ENCODE measurements around the gene HOXB4.
"Not testable (repeated sequence)": the region's sequence is repeated elsewhere in the genome, so short reads cannot be mapped to it uniquely, and the experiment has no call there.

HOXB4 gene

GRCh38 chr17:48545022-48545375 lies 33.2 kb downstream of the HOXB4 start, which contains the start of gene HOXB2:
HOXB2 (minus strand) TSS chr17:48545109; CDS start chr17:48544911, 198 bp downstream.
- no peak for DNase-seq

- peak; percentile 30 for DNase-seq
Observed at GRCh38 chr17:48544349-48545021, 33.7 kb downstream of the HOXB4 start.

- no peak for DNase-seq
Observed at GRCh38 chr17:48543854-48544348, 34.2 kb downstream of the HOXB4 start.

DNA sequence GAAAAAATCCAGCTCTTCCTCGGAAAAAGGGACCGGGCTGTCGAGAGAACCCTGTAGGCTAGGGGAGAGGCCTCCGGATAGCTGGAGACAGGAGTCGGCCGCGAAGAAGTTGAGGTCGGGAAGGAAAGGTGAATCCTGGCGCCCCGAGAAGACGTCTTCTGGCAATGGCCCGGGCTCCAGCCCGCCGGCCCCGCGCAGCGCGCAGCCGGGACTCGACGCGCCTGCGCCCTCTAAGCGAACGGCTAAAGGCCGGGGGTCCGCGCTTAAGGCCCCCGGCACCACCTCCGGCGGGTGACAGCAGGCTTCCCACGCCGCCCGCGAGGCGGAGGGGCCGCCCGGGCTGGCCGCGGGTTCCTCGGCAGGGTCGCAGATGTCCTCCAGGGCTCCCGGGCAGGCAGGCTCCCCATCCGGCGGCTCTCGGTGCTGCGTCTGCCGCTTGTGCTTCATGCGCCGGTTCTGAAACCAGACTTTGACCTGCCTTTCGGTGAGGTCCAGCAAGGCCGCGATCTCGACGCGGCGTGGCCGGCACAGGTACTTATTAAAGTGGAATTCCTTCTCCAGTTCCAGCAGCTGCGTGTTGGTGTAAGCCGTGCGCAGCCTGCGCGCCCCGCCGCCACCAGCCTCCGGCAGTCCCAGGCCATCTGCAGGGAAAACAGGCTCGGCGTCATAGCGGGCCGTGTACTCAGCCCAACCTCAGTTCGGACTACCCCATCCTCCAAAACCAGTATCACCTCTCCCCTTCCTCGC lies 34.9 kb downstream of the HOXB4 start:
- DNase-seq: peak; percentile 56

- DNase-seq: no peak
Observed at GRCh38 chr17:48542698-48543106, 35.4 kb downstream of the HOXB4 start.

DNA sequence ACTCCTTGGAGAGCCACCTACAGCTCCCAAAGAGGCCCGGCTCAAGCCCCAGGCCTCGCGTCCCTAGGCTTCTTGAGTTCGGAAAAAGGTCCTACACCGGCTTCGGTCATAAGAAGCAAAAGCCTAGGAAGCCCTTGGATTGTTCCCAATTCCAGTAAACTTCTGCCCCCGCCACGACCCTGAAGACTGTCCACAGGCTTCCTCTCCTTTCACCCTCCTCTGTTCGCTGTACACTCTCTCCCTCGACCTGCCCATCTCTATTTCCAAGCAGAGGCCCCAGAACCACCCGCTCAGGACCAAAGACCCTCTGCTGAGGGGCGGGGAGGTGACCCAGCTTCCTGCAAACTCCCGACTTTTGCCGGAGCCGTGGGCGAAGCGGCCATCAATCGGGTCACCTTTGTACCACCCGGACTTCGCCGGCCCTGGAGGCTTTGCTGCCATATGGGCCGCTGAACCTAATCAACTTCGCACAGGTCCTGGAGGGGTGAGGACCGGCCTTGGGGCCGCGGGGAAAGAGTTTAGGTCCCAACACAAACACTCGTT lies 36.0 kb downstream of the HOXB4 start:
- DNase-seq: no peak

GRCh38 chr17:48541577-48542113 lies 36.5 kb downstream of the HOXB4 start:
- peak; percentile 28 for DNase-seq

DNA sequence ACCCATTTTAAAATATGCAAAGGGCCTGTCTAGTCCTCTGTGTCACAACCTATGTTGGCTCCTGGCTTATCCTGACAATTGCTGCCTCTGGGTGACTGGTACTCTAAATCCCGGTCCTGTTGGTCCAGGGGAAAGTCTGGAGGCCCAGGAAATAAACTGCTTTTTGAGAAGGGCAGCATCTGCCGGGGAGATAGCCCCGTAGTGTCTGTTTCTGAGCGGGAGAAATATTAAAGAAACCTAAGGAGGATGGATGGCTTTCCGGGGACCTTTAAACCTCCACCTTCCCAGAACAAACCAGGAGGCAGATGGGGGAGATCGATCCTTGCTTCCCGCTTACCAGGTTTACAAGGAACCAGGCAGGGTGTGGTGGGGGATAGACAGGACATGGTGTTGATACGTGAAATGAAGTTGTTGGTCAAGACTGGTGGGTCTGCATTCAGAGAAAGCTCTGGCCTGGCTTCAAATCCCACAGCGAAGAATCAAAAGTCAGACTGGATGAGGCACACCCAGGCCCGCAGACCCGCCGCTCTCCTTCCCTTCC lies 37.0 kb downstream of the HOXB4 start:
- DNase-seq: no peak

GRCh38 chr17:48540213-48540612 lies 37.9 kb downstream of the HOXB4 start:
- no peak for DNase-seq

DNA sequence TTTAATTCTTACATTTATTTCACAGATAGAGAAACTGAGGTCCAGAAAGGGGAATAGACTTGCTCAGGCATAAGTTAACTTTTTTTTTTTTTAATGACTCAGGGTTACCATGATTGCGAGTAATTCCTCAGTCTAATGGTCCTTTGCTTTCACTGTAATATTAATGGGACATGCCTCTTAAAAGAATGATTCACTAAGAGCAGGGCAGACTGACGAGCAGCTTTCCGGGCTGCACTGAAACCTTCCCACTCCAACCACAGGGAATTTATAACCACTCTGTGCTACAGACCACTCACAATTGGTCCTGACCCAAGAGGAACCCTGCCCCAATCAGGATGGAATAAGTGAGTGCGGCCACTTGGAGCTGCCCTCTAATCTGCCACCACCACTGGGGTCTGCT lies 39.0 kb downstream of the HOXB4 start:
- no peak for DNase-seq

DNA sequence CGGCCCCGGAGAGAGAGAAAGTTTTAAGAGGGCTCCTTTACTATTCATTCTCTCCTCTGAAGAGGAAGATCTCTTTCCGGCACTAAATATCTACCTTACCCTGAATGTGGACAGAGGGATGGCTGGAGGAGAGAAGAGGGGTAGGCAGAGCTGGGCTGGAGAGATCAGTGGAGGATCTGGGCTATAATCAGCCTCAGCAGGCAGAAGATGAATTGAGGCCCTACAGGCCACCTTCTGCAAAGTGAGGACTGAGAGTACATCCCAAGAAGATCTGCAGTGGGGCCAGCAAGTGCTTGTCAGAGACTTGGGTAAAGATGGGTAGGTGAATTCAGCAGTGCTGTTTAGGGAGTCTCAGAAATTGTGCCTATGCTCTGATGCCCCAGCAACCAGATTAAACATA lies 40.8 kb downstream of the HOXB4 start:
- no peak for DNase-seq

- DNase-seq: not testable (repeated sequence)
Observed at GRCh38 chr17:48535793-48536559, 42.2 kb downstream of the HOXB4 start.

DNA sequence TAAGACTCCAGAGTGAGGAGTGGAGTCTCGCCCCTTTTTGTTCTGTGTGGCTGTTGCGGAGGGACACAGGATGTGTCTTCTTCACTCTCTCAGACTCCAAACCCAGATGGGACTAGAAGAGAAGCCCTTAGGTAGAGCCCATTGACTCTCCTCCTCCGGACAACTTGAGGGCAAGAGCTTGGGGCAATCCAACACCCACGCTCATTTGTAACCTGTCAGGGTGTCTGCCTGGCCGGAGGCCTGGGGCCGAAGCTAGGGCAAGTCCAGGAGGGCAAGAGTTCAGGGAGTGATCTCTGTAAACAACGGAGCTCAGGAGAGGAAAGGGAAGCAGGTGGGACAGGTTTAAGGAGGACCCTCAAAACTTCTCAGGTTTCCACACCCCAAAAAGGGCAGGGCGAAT lies 45.9 kb downstream of the HOXB4 start:
- DNase-seq: no peak

DNA sequence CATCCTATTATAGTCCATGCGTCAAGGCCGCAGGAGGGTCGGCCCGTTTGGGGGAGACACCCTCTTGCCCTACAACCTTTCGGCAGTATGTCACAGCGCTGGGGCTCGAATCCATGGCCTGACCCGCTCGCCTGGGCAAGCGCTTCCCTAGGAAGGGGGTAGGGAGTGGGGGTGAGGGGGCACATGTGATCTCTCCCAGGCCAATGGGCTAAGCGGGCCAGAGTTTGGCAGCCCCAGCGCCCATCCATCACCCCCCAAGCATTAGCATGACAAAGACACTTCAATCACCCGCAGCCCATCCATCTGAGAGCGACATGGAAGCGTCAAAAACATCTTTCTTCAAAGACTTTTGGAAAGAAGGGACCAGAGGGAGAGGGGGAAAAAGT lies 47.3 kb downstream of the HOXB4 start, which contains the start of gene HOXB1:
Gene HOXB1 (minus strand): TSS at position 125 of the 386 bp plus-strand sequence. CDS start 107 bp downstream, at position 18.
- DNase-seq: no peak

- no peak for DNase-seq
Observed at GRCh38 chr17:48530208-48530886, 47.8 kb downstream of the HOXB4 start.

GRCh38 chr17:48529683-48530009 lies 48.5 kb downstream of the HOXB4 start:
- DNase-seq: no peak

DNA sequence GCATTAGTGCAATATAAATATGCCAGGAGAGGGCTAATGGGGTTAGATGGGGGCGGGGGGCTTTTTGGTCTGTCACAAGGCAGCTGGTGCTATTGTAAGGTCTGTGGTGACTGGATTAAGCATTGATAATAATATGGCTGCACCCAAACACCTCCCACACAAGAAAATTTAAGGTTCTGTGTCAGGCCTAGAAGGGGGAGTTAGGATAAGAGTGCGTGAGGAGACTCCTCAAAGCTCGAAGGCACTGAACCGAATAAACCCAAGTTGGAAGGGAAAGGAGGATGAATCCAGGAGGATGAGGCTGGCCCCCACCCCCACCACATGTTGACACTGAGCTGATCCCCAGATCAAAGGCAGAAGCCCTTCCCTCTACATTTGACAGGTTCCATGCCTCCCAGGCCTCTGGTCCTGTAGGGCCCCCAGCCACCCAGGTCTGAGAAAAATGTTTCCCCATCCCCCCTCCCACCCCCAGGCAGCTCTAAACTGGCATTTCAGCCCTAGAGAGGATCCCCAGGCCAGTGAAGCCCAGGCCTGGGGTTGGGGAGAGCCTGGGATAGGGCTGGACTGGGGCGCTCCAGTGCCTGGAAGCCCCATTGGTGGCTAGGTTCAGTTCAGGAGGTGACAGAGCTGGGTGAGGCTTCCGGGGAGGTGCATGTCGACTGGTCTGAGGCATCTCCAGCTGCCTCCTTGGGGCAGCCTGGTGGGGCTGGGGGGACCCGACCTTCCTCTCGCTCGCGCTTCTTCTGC lies 49.0 kb downstream of the HOXB4 start:
- DNase-seq: no peak

- no peak for DNase-seq
Observed at GRCh38 chr17:48528153-48528935, 49.8 kb downstream of the HOXB4 start.

DNA sequence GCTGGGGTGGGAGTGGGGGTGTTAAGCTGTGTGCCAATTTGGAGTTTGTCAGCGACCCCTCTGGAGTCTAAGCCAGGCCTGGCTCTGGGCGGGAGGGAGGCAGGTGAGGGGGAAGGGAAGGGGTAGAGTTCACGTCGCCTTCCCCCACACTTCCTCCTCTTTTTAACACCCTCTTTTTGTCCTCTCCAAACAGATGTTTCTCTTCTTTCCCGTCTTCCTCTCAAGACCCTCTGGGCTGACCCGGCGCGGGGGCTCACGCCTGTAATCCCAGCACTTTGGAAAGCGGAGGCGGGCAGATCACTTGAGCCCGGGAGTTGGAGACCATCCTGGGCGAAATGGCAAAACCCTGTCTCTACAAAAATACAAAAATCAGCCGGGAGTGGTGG lies 50.6 kb downstream of the HOXB4 start:
- DNase-seq: no peak
